ENCODE results near the gene SWI5.
A peak's percentile ranks its signal among the peaks of the same experiment; 100 is the strongest.

Gene SWI5

GRCh38 chr9:128322404-128323211 is 46.5 kb downstream of the SWI5 start, which contains the start of the genes COQ4 and TRUB2:
Gene COQ4, plus strand, starts transcription at chr9:128322839. Its CDS starts 20 bp downstream, at chr9:128322859.
Gene TRUB2, minus strand, starts transcription at chr9:128322447. Its CDS starts 39 bp downstream, at chr9:128322408.
- DNase-seq = peak; percentile 96

DNA sequence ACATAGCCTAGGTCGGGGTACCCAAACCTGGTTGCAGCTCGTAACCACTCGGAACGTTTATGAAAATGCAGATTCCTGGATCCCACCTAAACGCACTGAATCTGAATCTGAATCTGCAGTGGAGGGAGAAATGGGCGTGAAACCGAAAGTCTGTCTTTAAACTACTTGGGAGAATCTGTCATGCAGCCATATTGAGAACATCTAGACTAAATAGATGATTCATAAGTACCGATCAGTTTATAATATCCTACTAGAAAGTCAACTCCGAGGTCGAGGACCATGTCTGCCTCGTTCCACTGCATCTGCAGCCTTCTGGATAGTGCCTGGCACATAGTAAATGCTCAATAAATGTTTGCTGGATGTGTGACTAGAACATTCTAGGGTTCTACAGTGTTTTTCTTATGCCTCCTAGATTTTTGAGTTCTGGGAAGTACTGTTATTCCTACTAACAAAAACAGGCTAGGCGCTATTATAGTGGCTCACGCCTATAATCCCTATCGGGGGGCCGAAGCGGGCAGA is 47.2 kb downstream of the SWI5 start:
- no peak for DNase-seq

DNA sequence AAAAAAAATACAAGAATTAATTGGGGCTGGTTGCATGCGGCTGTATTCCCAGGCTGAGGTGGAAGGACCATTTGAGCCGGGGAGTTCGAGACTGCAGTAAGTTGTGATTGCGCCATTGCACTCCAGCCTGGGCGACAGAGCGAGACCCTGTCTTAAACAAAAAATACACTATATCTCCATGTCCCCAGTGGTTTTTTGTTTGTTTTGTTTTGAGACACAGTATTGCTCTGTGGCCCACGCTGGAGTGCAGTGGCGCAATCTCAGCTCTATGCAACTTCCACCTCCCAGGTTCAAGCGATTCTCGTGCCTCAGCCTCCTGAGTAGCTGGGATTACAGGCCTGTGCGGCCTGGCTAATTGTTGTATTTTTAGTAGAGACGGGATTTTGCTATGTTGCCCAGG is 47.7 kb downstream of the SWI5 start:
- no peak for DNase-seq

- no peak for DNase-seq
Observed at GRCh38 chr9:128324401-128324800, 48.3 kb downstream of the SWI5 start.

DNA sequence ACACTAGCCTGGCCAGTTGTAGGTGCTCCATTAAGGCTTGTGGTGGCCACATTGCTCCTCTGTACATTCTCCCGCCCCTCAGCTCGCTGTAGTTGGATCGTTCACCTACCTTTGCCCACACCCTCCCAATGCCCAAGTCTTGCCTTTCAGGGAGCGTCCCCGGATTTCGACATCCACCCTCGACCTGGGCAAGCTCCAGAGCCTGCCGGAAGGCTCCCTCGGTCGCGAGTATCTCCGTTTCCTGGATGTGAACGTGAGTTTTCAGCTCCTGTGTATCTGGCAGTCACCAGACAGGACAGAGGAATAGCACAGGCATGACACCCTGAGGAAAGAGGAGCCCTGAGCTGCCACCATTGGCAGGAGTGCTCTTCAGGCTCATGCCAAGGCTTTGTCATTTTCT is 49.6 kb downstream of the SWI5 start:
- no peak for DNase-seq

DNA sequence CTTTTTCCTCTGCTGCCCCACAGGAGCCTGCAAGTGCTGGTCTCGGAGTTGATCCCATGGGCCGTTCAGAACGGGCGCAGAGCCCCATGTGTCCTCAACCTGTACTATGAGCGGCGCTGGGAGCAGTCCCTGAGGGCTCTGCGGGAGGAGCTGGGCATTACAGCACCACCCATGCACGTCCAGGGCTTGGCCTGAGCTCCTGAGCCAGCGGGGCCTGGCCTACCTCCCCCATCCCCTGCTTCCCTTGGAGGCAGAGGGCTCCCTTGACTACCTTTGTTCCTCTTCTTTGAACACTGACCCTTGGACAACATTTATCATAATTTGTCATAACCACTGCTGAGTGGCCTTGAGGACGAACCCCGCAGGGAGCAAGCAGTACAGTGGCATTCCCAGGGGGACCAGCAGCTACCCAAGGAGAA is 57.4 kb downstream of the SWI5 start:
- DNase-seq = no peak

- DNase-seq = no peak
Observed at GRCh38 chr9:128335161-128335560, 59.1 kb downstream of the SWI5 start.

GRCh38 chr9:128335914-128336313 is 59.8 kb downstream of the SWI5 start:
- DNase-seq = no peak

DNA sequence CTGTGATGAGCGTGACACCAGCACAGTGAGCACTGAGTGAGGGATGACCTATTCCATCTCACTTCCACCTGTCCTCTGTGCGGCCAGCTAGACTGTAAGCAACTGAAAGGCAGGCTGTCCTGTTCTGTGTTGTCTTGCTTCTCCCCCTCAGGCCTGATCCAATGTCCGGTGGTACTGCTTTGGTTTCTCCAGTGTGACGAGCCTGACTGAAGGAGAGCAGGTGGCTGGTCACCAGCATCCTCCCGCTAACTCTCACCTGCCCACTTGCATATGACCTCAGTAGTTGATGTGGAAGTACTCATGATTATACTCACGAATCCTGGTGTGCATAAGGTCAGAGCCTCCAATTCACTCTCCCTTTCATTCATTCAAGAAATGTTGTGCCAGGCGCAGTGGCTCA is 61.9 kb downstream of the SWI5 start:
- DNase-seq = no peak

Data from NCI-H345 (cell line).